ENCODE results near the gene BLACAT1. TPM values are rescaled to one million over a fixed set of nuclear protein-coding genes. Genes with fewer than 3 reads are reported as not detected.

The BLACAT1 gene
- total and polyA plus RNA-seq, 2 of the 4 experiments (the other 2 are of a cell fraction), result under 0.01 to 0.05 TPM

GRCh38 chr1:205424901-205425600 lies 30.8 kb downstream of the BLACAT1 start:
- DNase-seq (no peak), ATAC-seq (ENCODE audit: low read depth) (no peak)
- in situ Hi-C loops (cut with MboI; ENCODE audit: low sequenced_read_pairs) (no loop called here), intact Hi-C loops (cut with micrococcal nuclease) (no loop called here), dilution Hi-C loops (cut with HindIII; ENCODE audit: low sequenced_read_pairs, unreplicated experiment) (no loop called here)
- no peaks in the 10 kb centered on the region for H3K4me1 ChIP-seq (ENCODE audit: control insufficient read depth, insufficient read depth, low read length)
- H2AK9ac ChIP-seq (replicated peaks; ENCODE audit: low read depth, low read length, poor library complexity), result no peak overlapping the region
- no peak overlapping the region for H2AK5ac ChIP-seq (ENCODE audit: low read depth, low read length)
- no peak overlapping the region for H2BK120ac ChIP-seq (ENCODE audit: low read depth, low read length)
- H3K36me3 ChIP-seq (ENCODE audit: control insufficient read depth, insufficient read depth, low read length), result no peaks in the 10 kb centered on the region
- no peak overlapping the region for H2BK15ac ChIP-seq (ENCODE audit: low read depth, low read length)
- H3K4ac ChIP-seq (ENCODE audit: low read depth, low read length), result no peak overlapping the region
- H3K79me1 ChIP-seq (ENCODE audit: low read depth in 1 of 2, low read length in 2 of 2), result no peaks in the 10 kb centered on the region
- no TSS peak for BruUV-seq (replicated peaks)
- no peak overlapping the region for H3K4me2 ChIP-seq (ENCODE audit: low read depth, low read length)
- POLR2A ChIA-PET (ENCODE audit: unreplicated experiment), result no interaction called here
- H2AFZ ChIP-seq (replicated peaks; ENCODE audit: low read length, poor library complexity), result no peak overlapping the region
- no peak overlapping the region for H4K91ac ChIP-seq (ENCODE audit: insufficient read depth, low read depth, low read length)
- H3K56ac ChIP-seq (ENCODE audit: extremely low read depth, insufficient read depth, low read length), result no peak overlapping the region
- CTCF ChIA-PET, result interaction anchor here (1.0 kb wide), 1 partner anchor 71 kb away, joined by 4 read pairs; no protein-coding TSS in a partner anchor
- WGBS, 2 experiments (ENCODE audit: extremely low coverage in 2 of 2, insufficient read length in 1 of 2), result no CpG with 5 or more reads among the region's 8 CpGs
- no peak overlapping the region for H3K23ac ChIP-seq (ENCODE audit: low read depth, low read length)
- H2BK20ac ChIP-seq (ENCODE audit: low read depth, low read length), result no peak overlapping the region
- no peaks in the 10 kb centered on the region for H3K9me3 ChIP-seq (ENCODE audit: control insufficient read depth, insufficient read depth, low read length)
- H3K27ac ChIP-seq (ENCODE audit: insufficient read depth, low read length), result no peak overlapping the region
- peaks cover 67% of the 10 kb centered on the region for H3K27me3 ChIP-seq (ENCODE audit: control insufficient read depth, insufficient read depth, low read length)
- H4K20me1 ChIP-seq (ENCODE audit: insufficient read depth, low read length), result no peaks in the 10 kb centered on the region
- H3K18ac ChIP-seq (ENCODE audit: low read depth, low read length), result no peak overlapping the region
- no peak overlapping the region for H4K5ac ChIP-seq (ENCODE audit: low read depth, low read length)
- no peak overlapping the region for H4K8ac ChIP-seq (ENCODE audit: low read depth in 2 of 2, low read length in 2 of 2)
- H3K14ac ChIP-seq (replicated peaks; ENCODE audit: low read depth, low read length), result no peak overlapping the region
- no peak for TF ChIP-seq RAD21 (IDR thresholded peaks at IDR 0.05; ENCODE audit: low read length)
- TF ChIP-seq CEBPB (IDR thresholded peaks at IDR 0.05; ENCODE audit: low read depth, low read length), result no peak
- no peak for TF ChIP-seq FOS (IDR thresholded peaks at IDR 0.05; ENCODE audit: low read depth, low read length)
- TF ChIP-seq MAFK (IDR thresholded peaks at IDR 0.05; ENCODE audit: low read depth, low read length), result no peak
- TF ChIP-seq CTCF (conservative IDR thresholded peaks at IDR 0.05; ENCODE audit: low read depth, low read length), result no peak
- no peak for TF ChIP-seq MXI1 (IDR thresholded peaks at IDR 0.05; ENCODE audit: borderline replicate concordance, low read depth, low read length)
- H3K9me1 ChIP-seq (ENCODE audit: insufficient read depth, low read length), result no peaks in the 10 kb centered on the region
- no peak overlapping the region for H3K9ac ChIP-seq (ENCODE audit: low read depth, low read length)
- no peak overlapping the region for H3K4me3 ChIP-seq (ENCODE audit: insufficient read depth, low read depth, low read length)
- no peak overlapping the region for H2BK5ac ChIP-seq (ENCODE audit: low read depth, low read length, poor library complexity, severe bottlenecking)

Measured in IMR-90 (cell line).